Measurements from ENCODE around the gene TSPO.
A peak's percentile ranks its signal among the peaks of the same experiment; 100 is the strongest.

Gene TSPO

GRCh38 chr22:43113526-43114251 is 37.7 kb upstream of the TSPO start:
- TF ChIP-seq EP300 (IDR thresholded peaks at IDR 0.05; ENCODE audit: borderline replicate concordance) (no peak), CREB1 (IDR thresholded peaks at IDR 0.05; ENCODE audit: low read depth) (no peak), RAD21 (IDR thresholded peaks at IDR 0.05; ENCODE audit: low read depth) (no peak), USF1 (IDR thresholded peaks at IDR 0.05) (no peak), CEBPB (IDR thresholded peaks at IDR 0.05) (no peak), TCF12 (IDR thresholded peaks at IDR 0.05; ENCODE audit: low read depth) (no peak), FOXM1 (IDR thresholded peaks at IDR 0.05; ENCODE audit: borderline replicate concordance, low read depth) (no peak), YY1 (IDR thresholded peaks at IDR 0.05; ENCODE audit: low read depth) (no peak), TAF1 (IDR thresholded peaks at IDR 0.05; ENCODE audit: low read depth) (no peak), TEAD4 (IDR thresholded peaks at IDR 0.05) (no peak), EGR1 (IDR thresholded peaks at IDR 0.05) (no peak), NFIC (IDR thresholded peaks at IDR 0.05) (no peak), MAX (IDR thresholded peaks at IDR 0.05) (no peak), REST (IDR thresholded peaks at IDR 0.05; ENCODE audit: low read depth) (no peak), ZBTB7A (IDR thresholded peaks at IDR 0.05; ENCODE audit: low read depth) (no peak)

GRCh38 chr22:43114958-43115357 is 36.4 kb upstream of the TSPO start:
- no peak for TF ChIP-seq EP300 (IDR thresholded peaks at IDR 0.05; ENCODE audit: borderline replicate concordance)
- no peak for TF ChIP-seq USF1 (IDR thresholded peaks at IDR 0.05)
- TF ChIP-seq TEAD4 (IDR thresholded peaks at IDR 0.05): no peak
- TF ChIP-seq NFIC (IDR thresholded peaks at IDR 0.05): no peak
- TF ChIP-seq MAX (IDR thresholded peaks at IDR 0.05): no peak
- TF ChIP-seq TCF12 (IDR thresholded peaks at IDR 0.05; ENCODE audit: low read depth): no peak
- no peak for TF ChIP-seq FOXM1 (IDR thresholded peaks at IDR 0.05; ENCODE audit: borderline replicate concordance, low read depth)

GRCh38 chr22:43116932-43117331 is 34.4 kb upstream of the TSPO start:
- no peak for TF ChIP-seq TEAD4 (IDR thresholded peaks at IDR 0.05)
- no peak for TF ChIP-seq YY1 (IDR thresholded peaks at IDR 0.05; ENCODE audit: low read depth)
- TF ChIP-seq NFIC (IDR thresholded peaks at IDR 0.05): no peak
- no peak for TF ChIP-seq TCF12 (IDR thresholded peaks at IDR 0.05; ENCODE audit: low read depth)
- TF ChIP-seq ZBTB7A (IDR thresholded peaks at IDR 0.05; ENCODE audit: low read depth): no peak
- no peak for TF ChIP-seq TAF1 (IDR thresholded peaks at IDR 0.05; ENCODE audit: low read depth)
- no peak for TF ChIP-seq FOXM1 (IDR thresholded peaks at IDR 0.05; ENCODE audit: borderline replicate concordance, low read depth)
- no peak for TF ChIP-seq CREB1 (IDR thresholded peaks at IDR 0.05; ENCODE audit: low read depth)

- TF ChIP-seq EGR1 (IDR thresholded peaks at IDR 0.05): no peak
- no peak for TF ChIP-seq EP300 (IDR thresholded peaks at IDR 0.05; ENCODE audit: borderline replicate concordance)
- no peak for TF ChIP-seq RAD21 (IDR thresholded peaks at IDR 0.05; ENCODE audit: low read depth)
- TF ChIP-seq FOXM1 (IDR thresholded peaks at IDR 0.05; ENCODE audit: borderline replicate concordance, low read depth): no peak
- TF ChIP-seq NFIC (IDR thresholded peaks at IDR 0.05): peak; percentile 31; the same call in 1 of the 2 replicates
- TF ChIP-seq TAF1 (IDR thresholded peaks at IDR 0.05; ENCODE audit: low read depth): no peak
- peak; percentile 60; the same call in 1 of the 2 replicates for TF ChIP-seq TCF12 (IDR thresholded peaks at IDR 0.05; ENCODE audit: low read depth)
- 0 out of 2 replicates have a peak, but pooled peaks have one; percentile 12 for TF ChIP-seq TEAD4 (IDR thresholded peaks at IDR 0.05)
- no peak for TF ChIP-seq CEBPB (IDR thresholded peaks at IDR 0.05)
- peak; percentile 68 for TF ChIP-seq MAX (IDR thresholded peaks at IDR 0.05)
- no peak for TF ChIP-seq REST (IDR thresholded peaks at IDR 0.05; ENCODE audit: low read depth)
- TF ChIP-seq CREB1 (IDR thresholded peaks at IDR 0.05; ENCODE audit: low read depth): no peak
- no peak for TF ChIP-seq USF1 (IDR thresholded peaks at IDR 0.05)
- no peak for TF ChIP-seq YY1 (IDR thresholded peaks at IDR 0.05; ENCODE audit: low read depth)
- no peak for TF ChIP-seq ZBTB7A (IDR thresholded peaks at IDR 0.05; ENCODE audit: low read depth)
These were observed 33.1 kb upstream of the TSPO start for GRCh38 chr22:43118024-43118849.
